ENCODE results near the gene GNA14.

- TF ChIP-seq CTCF (IDR thresholded peaks at IDR 0.05; ENCODE audit: control extremely low read depth in 1 of 3, insufficient read depth in 1 of 3, low read depth in 1 of 3, low read length in 3 of 3): no peak
- no peak for TF ChIP-seq CEBPB (IDR thresholded peaks at IDR 0.05; ENCODE audit: low read depth, low read length)
- no peak for TF ChIP-seq POLR2AphosphoS5 (IDR thresholded peaks at IDR 0.05; ENCODE audit: low read depth, low read length)
- TF ChIP-seq E2F6 (IDR thresholded peaks at IDR 0.05): no peak
- TF ChIP-seq BCL11A (IDR thresholded peaks at IDR 0.05; ENCODE audit: low read depth in 2 of 2, low read length in 2 of 2): no peak
- TF ChIP-seq MAX (IDR thresholded peaks at IDR 0.05): no peak
- no peak for TF ChIP-seq HDAC2 (IDR thresholded peaks at IDR 0.05; ENCODE audit: borderline replicate concordance in 1 of 2, low read depth in 2 of 2, low read length in 2 of 2)
- TF ChIP-seq EP300 (IDR thresholded peaks at IDR 0.05; ENCODE audit: borderline replicate concordance in 1 of 2, low read depth in 2 of 2, low read length in 2 of 2): no peak
- no peak for TF ChIP-seq EZH2 (IDR thresholded peaks at IDR 0.05; ENCODE audit: low read depth, low read length, severe bottlenecking)
- TF ChIP-seq CTBP2 (IDR thresholded peaks at IDR 0.05; ENCODE audit: borderline replicate concordance, insufficient read depth, insufficient read length, low read length): no peak
Observed at GRCh38 chr9:77616191-77616590, 31.9 kb downstream of the GNA14 start.

Data from H1 (cell line).